Fibroblast of pulmonary artery (primary cell): ENCODE measurements around the gene MEGF8.

Experiments
- DNase-seq: peaks from one replicate; pipeline ENCODE4 v3.0.0-alpha.2; 2010; ENCODE audit warnings: low read depth
- H3K4me3 ChIP-seq: replicated peaks from 2 replicates; pipeline ENCODE4 v1.5.1; 2011; ENCODE audit warnings: low read depth, mild to moderate bottlenecking, control low read depth, low read length, moderate library complexity
- TF ChIP-seq, protein P1 (sequence below): IDR thresholded peaks from 2 replicates; pipeline ENCODE4 v1.5.1; 2011; ENCODE audit warnings: mild to moderate bottlenecking, control low read depth, low read length, inconsistent platforms; ENCODE audit errors: missing control alignments

MEGF8 gene

DNA sequence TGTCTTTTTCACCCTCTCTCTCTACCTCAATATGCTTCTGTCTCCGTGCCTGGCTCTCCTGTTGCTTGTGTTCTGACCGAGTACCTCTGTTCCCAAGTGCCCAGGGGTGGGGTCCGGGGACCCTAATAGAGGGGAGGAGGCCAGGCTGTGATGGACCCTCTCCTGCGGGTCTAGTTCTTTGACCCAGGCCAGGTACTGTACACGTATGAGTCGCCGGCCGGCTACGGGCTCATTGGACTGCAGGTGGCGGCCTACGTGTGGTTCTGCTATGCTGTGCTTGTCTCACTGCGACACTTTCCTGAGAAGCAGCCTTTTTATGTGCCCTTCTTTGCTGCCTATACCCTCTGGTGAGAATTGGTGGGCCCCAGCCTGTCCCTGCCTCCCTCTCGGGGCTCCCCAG lies 7.9 kb upstream of the MEGF8 start:
- TF ChIP-seq, protein P1, sequence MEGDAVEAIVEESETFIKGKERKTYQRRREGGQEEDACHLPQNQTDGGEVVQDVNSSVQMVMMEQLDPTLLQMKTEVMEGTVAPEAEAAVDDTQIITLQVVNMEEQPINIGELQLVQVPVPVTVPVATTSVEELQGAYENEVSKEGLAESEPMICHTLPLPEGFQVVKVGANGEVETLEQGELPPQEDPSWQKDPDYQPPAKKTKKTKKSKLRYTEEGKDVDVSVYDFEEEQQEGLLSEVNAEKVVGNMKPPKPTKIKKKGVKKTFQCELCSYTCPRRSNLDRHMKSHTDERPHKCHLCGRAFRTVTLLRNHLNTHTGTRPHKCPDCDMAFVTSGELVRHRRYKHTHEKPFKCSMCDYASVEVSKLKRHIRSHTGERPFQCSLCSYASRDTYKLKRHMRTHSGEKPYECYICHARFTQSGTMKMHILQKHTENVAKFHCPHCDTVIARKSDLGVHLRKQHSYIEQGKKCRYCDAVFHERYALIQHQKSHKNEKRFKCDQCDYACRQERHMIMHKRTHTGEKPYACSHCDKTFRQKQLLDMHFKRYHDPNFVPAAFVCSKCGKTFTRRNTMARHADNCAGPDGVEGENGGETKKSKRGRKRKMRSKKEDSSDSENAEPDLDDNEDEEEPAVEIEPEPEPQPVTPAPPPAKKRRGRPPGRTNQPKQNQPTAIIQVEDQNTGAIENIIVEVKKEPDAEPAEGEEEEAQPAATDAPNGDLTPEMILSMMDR: no peak
- H3K4me3 ChIP-seq: no peak overlapping the region
- no peak for DNase-seq

DNA sequence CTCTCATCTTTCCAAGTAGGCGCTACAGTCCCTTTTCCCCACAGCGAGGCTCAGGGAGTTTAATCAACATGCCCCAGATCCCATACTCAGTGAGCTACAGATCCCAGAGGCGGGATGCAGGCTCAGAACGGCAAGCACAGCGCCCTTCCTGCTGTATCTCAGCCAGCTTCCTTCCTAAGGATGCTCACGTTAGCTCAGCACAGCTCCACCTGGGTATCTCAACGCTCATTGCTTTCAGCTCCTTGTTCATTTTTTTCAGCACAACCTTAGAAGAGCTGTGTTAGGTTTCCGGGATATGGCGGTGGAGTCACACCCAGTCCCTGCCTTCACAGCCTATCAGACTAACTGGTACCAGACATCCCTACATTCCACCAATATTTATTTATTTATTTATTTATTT lies 3.1 kb upstream of the MEGF8 start:
- DNase-seq: no peak
- no peak overlapping the region for H3K4me3 ChIP-seq
- TF ChIP-seq, protein P1: no peak

DNA sequence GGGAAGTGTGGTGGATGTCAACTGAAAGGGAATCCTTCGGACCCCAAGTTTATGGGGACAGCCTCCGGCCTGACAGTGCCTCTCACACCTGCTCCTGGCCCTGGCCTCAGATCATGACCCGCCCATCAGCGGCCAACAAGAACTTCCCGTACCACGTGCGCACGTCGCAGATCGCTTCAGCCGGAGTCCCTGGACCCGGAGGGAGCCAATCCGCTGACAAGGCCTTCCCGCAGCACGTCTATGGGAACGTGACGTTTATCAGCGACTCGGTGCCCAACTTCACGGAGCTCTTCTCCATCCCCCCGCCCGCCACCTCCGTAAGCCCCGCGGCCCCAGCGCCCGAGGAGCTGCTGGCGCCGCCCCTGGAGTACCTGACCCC lies 2.0 kb upstream of the MEGF8 start:
- TF ChIP-seq, protein P1: no peak
- no peak overlapping the region for H3K4me3 ChIP-seq
- DNase-seq: no peak

GRCh38 chr19:42323852-42324654 lies 1.4 kb upstream of the MEGF8 start:
- no peak overlapping the region for H3K4me3 ChIP-seq

DNA sequence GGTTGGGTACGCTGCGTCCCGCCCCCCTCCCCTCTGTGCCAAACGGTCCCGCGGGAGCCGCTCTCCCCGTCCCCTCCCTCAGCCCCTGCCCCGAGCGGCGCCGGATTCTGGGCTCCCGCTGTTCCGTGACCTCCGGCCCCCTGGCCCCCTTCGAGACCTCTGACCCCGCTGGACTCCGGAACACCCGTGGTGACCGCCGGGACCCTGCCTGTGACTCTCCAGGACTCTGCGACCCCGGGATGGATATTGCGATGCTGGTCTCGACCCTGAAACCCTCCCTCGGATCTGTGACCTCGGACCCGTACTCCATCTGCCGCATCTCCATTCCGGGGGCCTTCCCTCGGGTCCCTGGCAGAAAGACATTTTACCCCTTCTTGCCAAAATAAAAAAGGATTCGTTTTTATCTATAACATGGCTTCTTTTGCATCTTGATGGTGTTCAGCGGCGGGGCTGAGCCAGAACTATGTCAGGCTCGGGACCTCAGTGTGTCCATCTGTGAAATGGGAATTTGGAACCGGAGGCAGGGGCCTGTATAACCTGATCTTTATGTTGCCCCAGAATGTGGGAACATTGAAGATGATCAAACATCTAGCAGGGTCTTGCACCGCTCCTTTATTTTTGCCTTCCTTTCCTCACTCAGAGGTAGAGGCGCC lies 654 bp upstream of the MEGF8 start:
- no peak for DNase-seq
- TF ChIP-seq, protein P1: no peak
- peak overlapping the region; percentile 14 for H3K4me3 ChIP-seq

More at GRCh38 chr19:42323852-42324654, 1.4 kb upstream of the MEGF8 start:
- TF ChIP-seq, protein P1: no peak
- no peak for DNase-seq

- peak overlapping the region; percentile 88 for H3K4me3 ChIP-seq
- TF ChIP-seq, protein P1: no peak
- DNase-seq: no peak
These were observed 699 bp downstream of the MEGF8 start for GRCh38 chr19:42325896-42326771.
